Bronchial smooth muscle cell (primary cell): ENCODE measurements around the gene PROM2. TPM values are rescaled to one million over a fixed set of nuclear protein-coding genes. Genes with fewer than 3 reads are reported as not detected.

Experiments
- total RNA-seq: library from RNA; depleted of rRNA; stranded (reverse); fragments of >200 nt; gene quantifications from 2 replicates; pipeline ENCODE4 v1.2.1, GENCODE V29; 2014

Gene PROM2
- 1.1 and 4.1 TPM in 2 replicates for total RNA-seq

DNA sequence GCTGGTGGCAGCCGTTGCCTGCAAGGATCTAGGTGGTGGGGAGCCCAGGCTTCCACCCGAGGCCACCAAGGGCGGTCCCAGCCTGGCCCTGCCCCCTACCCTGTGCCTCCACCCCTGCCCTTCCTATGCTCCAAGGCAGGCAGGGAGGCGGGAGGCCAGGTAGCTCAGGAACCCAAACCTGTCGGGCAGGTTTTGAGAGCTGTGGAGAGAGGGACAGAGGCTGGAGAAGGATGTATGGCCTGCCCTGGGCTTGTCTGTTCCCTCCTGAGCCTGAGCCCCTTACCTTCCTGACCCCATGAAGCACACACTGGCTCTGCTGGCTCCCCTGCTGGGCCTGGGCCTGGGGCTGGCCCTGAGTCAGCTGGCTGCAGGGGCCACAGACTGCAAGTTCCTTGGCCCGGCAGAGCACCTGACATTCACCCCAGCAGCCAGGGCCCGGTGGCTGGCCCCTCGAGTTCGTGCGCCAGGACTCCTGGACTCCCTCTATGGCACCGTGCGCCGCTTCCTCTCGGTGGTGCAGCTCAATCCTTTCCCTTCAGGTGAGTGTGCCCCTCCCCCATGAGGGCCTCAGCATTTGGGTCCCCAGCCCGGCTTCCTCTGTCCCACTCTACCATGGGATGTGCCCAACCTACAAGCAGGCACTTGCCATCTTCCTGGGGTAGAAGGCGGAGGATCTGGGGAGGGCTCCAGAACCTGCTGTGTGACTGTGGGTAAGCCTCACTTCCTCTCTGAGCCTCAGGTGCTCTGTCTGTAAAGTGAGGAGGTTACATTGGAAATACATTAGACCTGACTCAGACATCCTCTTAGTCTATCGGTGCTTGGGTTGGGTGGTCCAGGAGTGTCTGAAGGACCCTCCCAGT lies at the start of gene PROM2:
Gene PROM2, plus strand, starts transcription at position 159 of the 860 bp plus-strand sequence. Its CDS starts 137 bp downstream, at position 296.

GRCh38 chr2:95296880-95297487 lies 22.7 kb downstream of the PROM2 start, which contains the start of gene KCNIP3:
TSS of gene KCNIP3 (plus strand) at chr2:95297347. CDS start at chr2:95297439, 92 bp downstream.

Other genes starting within 250 kb of the PROM2 start
- 0.16 and 0.17 TPM in 2 replicates for gene MAL, start 248.7 kb upstream of the PROM2 start, total RNA-seq
- gene MRPS5, start 152.6 kb upstream of the PROM2 start, total RNA-seq: 48.1 and 64.5 TPM in 2 replicates
- 11.8 and 12.8 TPM in 2 replicates for gene ZNF514, start 114.6 kb upstream of the PROM2 start, total RNA-seq
- 8.8 and 10.2 TPM in 2 replicates for gene ZNF2, start 108.6 kb upstream of the PROM2 start, total RNA-seq
- gene ZNF892, start 66.9 kb upstream of the PROM2 start, total RNA-seq: 4.2 and 4.4 TPM in 2 replicates
- gene KCNIP3, start 22.9 kb downstream of the PROM2 start, total RNA-seq: 1.4 and 1.6 TPM in 2 replicates
- 22.2 and 22.7 TPM in 2 replicates for gene FAHD2A, start 128.3 kb downstream of the PROM2 start, total RNA-seq
- not detected in 2 replicates for gene TRIM43B, start 210.3 kb downstream of the PROM2 start, total RNA-seq